ENCODE results near the gene SLC4A1AP. TPM values are rescaled to one million over a fixed set of nuclear protein-coding genes. Genes with fewer than 3 reads are reported as not detected.

SLC4A1AP gene
- total and polyA plus RNA-seq, 12 donors, result 13.0 to 41.1 (median 22.3) TPM

- peak overlapping the region; percentile 21 to 95 (median 80) for H3K27ac ChIP-seq
- peak; percentile 42 to 87 (median 76) for DNase-seq
- 50 to 63% (median 58%) methylated on average over 7 of the region's 7 CpGs for WGBS, 4 donors
- TF ChIP-seq POLR2A (IDR thresholded peaks at IDR 0.05), result no peak
- TF ChIP-seq CTCF (IDR thresholded peaks at IDR 0.05), result peak in 3 of 6 experiments; percentile 3 to 21 (median 14)
- H3K9me3 ChIP-seq (replicated peaks in 1 of 3), result no peaks in the 10 kb centered on the region
- no peaks in the 10 kb centered on the region for H3K27me3 ChIP-seq
- H3K36me3 ChIP-seq (replicated peaks in 1 of 2), result no peaks in the 10 kb centered on the region
- no peak overlapping the region for H3K4me3 ChIP-seq
- intact Hi-C loops (cut with DNase I), result no loop called here
- H3K4me1 ChIP-seq (replicated peaks in 1 of 2), result peaks cover 15 to 31% of the 10 kb centered on the region in 2 donors
Measured at GRCh38 chr2:27737676-27738348, 74.1 kb downstream of the SLC4A1AP start.

GRCh38 chr2:27738349-27739057, 74.8 kb downstream of the SLC4A1AP start:
- Histone ChIP-seq H3K9me3 (replicated peaks in 1 of 3) (no peaks in the 10 kb centered on the region), H3K4me1 (replicated peaks in 1 of 2) (peaks cover 15 to 31% of the 10 kb centered on the region in 2 donors), H3K4me3 (no peak overlapping the region), H3K27me3 (no peaks in the 10 kb centered on the region), H3K36me3 (replicated peaks in 1 of 2) (no peaks in the 10 kb centered on the region), H3K27ac (peak overlapping the region in 3 of 5 donors; percentile 46 to 95 (median 93))
- 90 to 98% (median 92%) methylated on average over 13 of the region's 13 CpGs for WGBS, 4 donors
- peak in 1 of 7 donors; percentile 50 for DNase-seq
- TF ChIP-seq CTCF (IDR thresholded peaks at IDR 0.05) (no peak), POLR2A (IDR thresholded peaks at IDR 0.05) (no peak)
- intact Hi-C loops (cut with DNase I), result no loop called here

GRCh38 chr2:27739058-27739373, 75.3 kb downstream of the SLC4A1AP start:
- Histone ChIP-seq H3K27me3 (no peaks in the 10 kb centered on the region), H3K4me1 (replicated peaks in 1 of 2) (peaks cover 15 to 31% of the 10 kb centered on the region in 2 donors), H3K27ac (peak overlapping the region in 1 of 5 donors; percentile 93), H3K4me3 (no peak overlapping the region), H3K9me3 (replicated peaks in 1 of 3) (no peaks in the 10 kb centered on the region), H3K36me3 (replicated peaks in 1 of 2) (no peaks in the 10 kb centered on the region)
- no peak for DNase-seq
- intact Hi-C loops (cut with DNase I), result no loop called here
- WGBS, 4 donors, result 96 to 99% (median 97%) methylated on average over 4 of the region's 4 CpGs
- TF ChIP-seq CTCF (IDR thresholded peaks at IDR 0.05) (no peak), POLR2A (IDR thresholded peaks at IDR 0.05) (no peak)

- peaks cover 4 to 8% of the 10 kb centered on the region in 2 donors for H3K4me1 ChIP-seq (replicated peaks in 1 of 2)
- 59 to 65% (median 62%) methylated on average over 3 of the region's 3 CpGs for WGBS, 4 donors
- peak in 1 of 7 donors; percentile 28 for DNase-seq
- no peaks in the 10 kb centered on the region for H3K36me3 ChIP-seq (replicated peaks in 1 of 2)
- intact Hi-C loops (cut with DNase I), result no loop called here
- TF ChIP-seq POLR2A (IDR thresholded peaks at IDR 0.05) (no peak), CTCF (IDR thresholded peaks at IDR 0.05) (no peak)
- no peaks in the 10 kb centered on the region for H3K9me3 ChIP-seq (replicated peaks in 1 of 3)
- no peaks in the 10 kb centered on the region for H3K27me3 ChIP-seq
- H3K4me3 ChIP-seq, result no peak overlapping the region
- no peak overlapping the region for H3K27ac ChIP-seq
Measured at GRCh38 chr2:27741673-27742072, 78.0 kb downstream of the SLC4A1AP start.

All from adrenal gland (tissue), 12 donors.